NCI-H2107 treated with DMSO at 0.1 percent for 48 hours (cell line): Measurements from ENCODE around the gene CLEC2A.
"Not testable (repeated sequence)": the region's sequence is repeated elsewhere in the genome, so short reads cannot be mapped to it uniquely, and the experiment has no call there.

ENCODE experiments used
- DNase-seq: peaks from one replicate; lab custom pipeline; 2025; ENCODE audit not compliant: unreplicated experiment; lab: John Stamatoyannopoulos, UW

The CLEC2A gene

GRCh38 chr12:9932270-9932669, at the start of gene CLEC2A:
CLEC2A (minus strand) TSS chr12:9932370; CDS start chr12:9932329, 41 bp downstream.
- DNase-seq = no peak

GRCh38 chr12:9980126-9980525, 48.0 kb upstream of the CLEC2A start:
- DNase-seq = no peak

GRCh38 chr12:9977916-9978315, 45.7 kb upstream of the CLEC2A start:
- DNase-seq = no peak

- not testable (repeated sequence) for DNase-seq
These were observed 44.5 kb upstream of the CLEC2A start for GRCh38 chr12:9976626-9977025.

GRCh38 chr12:9975614-9976013, 43.4 kb upstream of the CLEC2A start:
- DNase-seq = no peak

- not testable (repeated sequence) for DNase-seq
These were observed 42.6 kb upstream of the CLEC2A start for GRCh38 chr12:9974731-9975130.

- DNase-seq = no peak
These were observed 41.8 kb upstream of the CLEC2A start for GRCh38 chr12:9973949-9974348.

GRCh38 chr12:9971181-9971580, 39.0 kb upstream of the CLEC2A start, which contains the start of gene CLEC12A:
CLEC12A (plus strand) TSS chr12:9971409; CDS start chr12:9971597, 188 bp downstream.
- DNase-seq = no peak

GRCh38 chr12:9969673-9970072, 37.5 kb upstream of the CLEC2A start:
- no peak for DNase-seq

- DNase-seq = no peak
These were observed 29.7 kb upstream of the CLEC2A start for GRCh38 chr12:9961901-9962300.

- DNase-seq = no peak
These were observed 28.9 kb upstream of the CLEC2A start for GRCh38 chr12:9961106-9961505.

GRCh38 chr12:9960590-9960989, 28.4 kb upstream of the CLEC2A start:
- DNase-seq = no peak

GRCh38 chr12:9957834-9958233, 25.7 kb upstream of the CLEC2A start:
- no peak for DNase-seq

- not testable (repeated sequence) for DNase-seq
These were observed 21.0 kb upstream of the CLEC2A start for GRCh38 chr12:9952954-9953729.

- no peak for DNase-seq
These were observed 19.0 kb upstream of the CLEC2A start for GRCh38 chr12:9951026-9951675.

GRCh38 chr12:9948606-9949296, 16.6 kb upstream of the CLEC2A start:
- no peak for DNase-seq

- DNase-seq = no peak
These were observed 15.5 kb upstream of the CLEC2A start for GRCh38 chr12:9947674-9948073.

GRCh38 chr12:9944391-9944790, 12.2 kb upstream of the CLEC2A start:
- DNase-seq = no peak

GRCh38 chr12:9943240-9943639, 11.1 kb upstream of the CLEC2A start:
- DNase-seq = no peak

- DNase-seq = no peak
These were observed 9.7 kb upstream of the CLEC2A start for GRCh38 chr12:9941838-9942237.

GRCh38 chr12:9940375-9940774, 8.2 kb upstream of the CLEC2A start:
- DNase-seq = no peak

GRCh38 chr12:9936591-9936990, 4.4 kb upstream of the CLEC2A start:
- no peak for DNase-seq
